ENCODE results near the gene DENND5B.

DENND5B gene

DNA sequence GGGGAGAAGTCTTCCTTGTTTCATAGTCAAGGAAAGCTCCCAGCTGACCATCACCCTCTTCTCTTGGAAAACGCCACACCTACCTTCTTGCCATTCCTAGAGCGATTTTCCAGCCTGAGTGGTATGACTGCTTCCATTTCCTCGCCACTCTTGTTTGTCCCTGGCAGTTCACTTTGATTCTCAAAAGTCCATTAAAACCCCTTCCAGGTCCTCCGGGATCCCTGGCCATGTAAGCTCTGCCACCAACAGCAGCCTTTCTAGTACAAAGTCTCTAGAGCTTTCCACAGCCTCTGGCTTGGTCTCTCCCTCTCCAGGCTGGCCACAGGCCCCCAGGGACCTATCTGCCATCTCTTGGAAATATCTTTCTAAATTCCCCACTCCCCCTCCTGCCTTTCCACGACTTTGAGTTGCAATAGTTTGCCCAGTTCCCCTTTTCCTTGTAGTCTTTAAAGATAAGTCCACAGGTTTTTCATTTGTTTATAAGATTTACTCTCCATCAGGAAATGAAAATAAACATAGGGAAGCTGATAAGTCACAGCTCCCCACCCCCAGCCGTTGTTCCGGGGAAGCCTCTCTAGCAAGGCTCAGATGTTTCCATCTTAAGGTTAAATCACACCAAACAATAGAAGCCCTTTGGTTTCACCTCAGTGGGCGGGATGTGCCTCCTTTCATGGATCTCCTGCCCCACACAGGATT lies 222.1 kb downstream of the DENND5B start:
- DNase-seq = no peak

DNA sequence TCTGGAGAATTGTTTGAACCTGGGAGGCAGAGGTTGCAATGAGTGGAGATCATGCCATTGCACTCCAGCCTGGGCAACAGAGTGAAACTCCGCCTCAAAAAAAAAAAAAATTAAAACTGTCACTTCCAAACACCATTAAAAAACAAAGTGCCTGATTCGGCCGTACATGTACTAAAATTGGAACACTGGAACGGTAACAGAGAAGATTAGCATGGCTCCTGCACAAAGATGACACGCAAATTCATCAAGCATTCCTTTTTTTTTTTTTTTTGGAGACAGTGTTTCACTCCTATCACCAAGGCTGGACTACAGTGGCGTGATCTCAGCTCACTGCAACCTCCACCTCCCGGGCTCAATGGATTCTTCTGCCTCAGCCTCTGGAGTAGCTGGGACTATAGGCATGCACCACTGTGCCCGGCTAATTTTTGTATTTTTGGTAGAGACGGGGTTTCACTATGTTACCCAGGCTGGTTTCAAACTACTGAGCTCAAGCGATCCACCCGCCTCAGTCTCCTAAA lies 224.8 kb downstream of the DENND5B start:
- DNase-seq = no peak

DNA sequence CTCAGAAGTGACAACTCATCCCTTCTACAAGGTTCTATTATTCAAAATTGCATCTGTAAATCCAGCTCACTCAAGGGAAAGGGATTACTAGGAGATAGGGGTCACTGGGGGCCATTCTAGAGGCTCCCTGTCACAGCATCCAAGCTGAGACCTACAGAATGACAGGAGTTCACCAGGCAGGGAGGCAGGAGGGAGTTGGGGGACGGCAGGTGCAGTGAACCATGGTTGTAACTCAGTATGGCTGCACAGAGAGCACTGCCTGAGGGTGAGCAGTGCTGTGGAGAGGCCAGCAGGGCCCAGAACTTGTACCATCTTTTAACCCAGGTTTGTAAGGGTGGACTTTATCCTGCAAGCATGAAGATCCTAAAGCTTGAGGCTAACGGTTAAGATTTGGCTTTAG lies 227.1 kb downstream of the DENND5B start:
- DNase-seq = no peak

DNA sequence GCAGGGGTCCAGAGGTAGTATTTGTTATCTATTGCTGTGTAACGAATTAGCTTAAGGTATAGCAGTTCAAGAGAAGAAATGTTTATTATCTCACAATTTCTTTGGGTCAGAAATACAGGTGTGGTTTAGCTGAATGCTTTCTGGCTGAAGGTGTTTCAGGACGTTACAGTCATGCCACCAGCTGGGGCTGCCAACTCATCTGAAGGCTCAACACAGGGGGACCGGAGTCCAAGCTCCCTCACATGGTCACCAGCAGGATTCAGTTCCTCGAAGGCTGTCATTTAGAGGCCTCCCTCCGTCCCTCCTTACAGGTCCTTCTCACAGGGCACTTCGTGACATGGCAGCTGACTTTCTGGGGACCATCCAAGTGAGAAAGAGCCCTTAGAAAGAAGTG lies 227.5 kb downstream of the DENND5B start:
- DNase-seq = no peak

DNA sequence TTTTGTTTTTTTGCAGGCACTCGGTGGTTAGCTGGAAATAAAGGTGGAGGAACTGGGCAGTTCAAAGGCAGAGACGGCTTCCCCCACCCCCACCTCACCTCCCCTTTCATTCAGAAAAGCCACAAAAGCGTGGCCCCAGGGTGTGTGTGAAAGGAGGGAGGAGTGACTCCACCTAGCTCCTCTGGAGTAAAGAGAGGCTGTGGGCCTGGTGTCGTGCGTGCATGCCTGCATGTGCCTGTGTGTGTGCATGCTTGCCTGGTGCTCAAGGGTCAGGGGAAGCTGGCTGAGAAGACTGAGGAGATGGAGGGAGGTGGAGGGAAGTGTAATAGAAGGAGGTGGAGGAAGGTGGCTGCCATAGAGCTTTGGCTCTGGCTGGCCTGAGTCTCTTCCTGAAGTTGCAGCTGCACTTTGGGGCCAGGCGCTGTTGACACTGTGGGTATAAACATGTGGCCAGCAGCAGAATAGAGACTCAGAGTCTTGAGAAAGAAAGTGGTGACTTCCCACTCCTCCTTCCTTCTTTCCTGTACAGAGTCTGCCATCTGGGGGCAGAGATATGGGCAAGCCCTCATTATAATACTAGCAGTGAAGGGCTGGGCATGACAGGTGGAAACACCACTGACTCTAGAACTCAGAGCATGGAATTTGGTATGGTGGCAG lies 228.0 kb downstream of the DENND5B start:
- DNase-seq = peak; percentile 45

DNA sequence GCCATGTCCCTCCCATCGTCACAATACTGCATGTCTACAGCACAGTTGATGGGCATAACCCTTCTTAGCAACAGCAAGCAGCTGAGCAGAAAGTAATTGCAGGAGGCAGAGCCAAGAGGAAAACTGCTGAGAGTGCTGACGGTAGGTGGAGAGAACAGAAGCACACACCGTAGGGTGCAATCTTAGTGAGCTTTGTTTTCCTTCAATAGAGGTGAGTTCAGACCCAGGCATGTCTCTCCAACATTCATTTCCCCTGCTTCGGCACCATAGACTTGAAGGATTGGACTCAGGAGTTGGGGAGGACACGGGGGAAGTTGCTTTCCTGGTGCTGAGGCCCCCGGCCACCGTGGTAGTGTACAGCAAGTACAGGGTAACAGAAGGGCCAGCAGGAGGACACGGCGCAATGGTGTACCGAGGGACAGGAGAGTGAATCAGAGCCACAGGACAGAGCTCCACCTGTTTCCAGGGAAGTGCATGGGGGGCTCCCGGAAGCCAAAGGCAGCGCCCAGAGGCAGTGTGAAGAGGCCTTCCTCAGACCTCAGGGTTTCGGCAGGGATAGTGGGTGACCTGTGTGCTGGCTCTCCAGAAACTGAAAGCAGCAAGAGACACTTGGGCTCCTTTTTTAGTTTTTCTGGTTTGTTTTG lies 228.7 kb downstream of the DENND5B start:
- peak; percentile 62 for DNase-seq

DNA sequence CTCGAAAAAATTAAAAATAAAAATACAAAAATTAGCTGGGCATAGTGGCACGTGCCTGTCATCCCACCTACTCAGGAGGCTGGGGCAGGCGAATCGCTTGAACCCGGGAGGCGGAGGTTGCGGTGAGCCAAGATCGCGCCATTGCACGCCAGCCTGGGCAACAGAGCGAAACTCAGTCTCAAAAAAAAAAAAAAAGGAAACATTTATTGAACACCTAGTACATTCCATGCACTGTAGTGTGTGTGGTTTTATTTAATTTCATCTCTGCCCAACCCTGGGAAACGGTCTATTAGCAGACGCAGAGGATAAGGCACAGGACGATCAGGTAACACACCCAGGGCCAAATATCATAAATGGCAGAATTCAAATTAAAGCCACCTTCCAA lies 229.2 kb downstream of the DENND5B start:
- DNase-seq = no peak

DNA sequence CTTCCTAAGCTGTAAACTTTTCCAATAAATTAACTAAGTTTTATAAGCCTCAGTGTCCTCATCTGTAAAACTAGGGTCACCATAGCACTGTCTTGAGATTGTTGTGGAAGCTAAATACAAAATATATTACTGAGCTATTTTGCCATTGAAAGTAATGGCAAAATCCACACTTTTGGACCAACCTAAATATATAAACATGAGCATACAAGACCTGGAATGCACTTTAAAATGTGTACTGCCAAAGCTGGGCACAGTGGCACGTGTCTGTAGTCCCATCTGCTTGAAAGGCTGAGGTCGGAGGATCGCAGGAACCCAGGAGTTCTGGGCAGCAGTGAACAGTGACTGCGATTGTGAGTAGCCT lies 235.2 kb downstream of the DENND5B start:
- DNase-seq = no peak

DNA sequence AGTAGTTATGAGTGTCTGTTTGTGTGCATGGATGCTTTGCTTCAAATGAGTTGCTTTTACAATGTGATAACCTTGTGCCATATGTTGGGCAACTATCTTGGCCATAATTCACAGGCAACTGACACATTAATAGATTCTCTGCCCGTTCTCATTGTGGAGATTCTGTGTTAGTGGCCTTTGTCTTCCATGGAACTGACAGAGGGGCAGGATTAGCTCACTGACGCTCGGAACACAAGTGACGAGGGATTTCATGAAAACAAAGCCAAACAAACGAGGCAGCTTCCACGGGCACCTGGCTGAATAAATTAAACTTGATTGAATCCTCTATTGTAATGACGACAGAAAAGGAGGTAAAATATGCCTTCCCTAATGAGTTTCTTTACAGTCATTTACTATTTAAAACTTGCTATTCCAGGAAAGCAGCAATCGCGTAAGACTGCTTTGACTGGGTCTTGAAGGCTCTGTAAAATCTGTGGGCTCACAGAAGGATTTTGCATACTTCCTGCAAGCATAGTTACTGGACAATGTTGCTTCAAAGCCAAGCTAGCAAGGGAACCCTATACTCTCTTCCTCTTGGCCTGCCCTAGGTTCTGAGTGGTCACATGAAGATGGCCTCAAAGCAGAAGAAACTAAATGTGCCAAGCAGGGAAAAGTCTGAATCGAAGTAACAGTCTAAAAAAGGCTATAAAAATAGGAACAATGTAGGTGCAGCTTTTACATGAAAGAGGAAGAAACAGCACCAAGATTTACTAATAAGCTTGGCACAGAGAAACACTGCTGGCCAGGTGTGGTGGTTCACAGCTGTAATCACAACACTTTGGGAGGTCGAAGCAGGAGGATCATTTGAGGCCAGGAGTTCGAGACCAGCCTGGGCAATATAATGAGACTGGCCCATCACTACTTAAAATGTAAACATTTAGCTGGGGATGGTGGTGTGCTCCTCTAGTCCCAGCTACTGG lies 236.9 kb downstream of the DENND5B start:
- DNase-seq = peak; percentile 93

DNA sequence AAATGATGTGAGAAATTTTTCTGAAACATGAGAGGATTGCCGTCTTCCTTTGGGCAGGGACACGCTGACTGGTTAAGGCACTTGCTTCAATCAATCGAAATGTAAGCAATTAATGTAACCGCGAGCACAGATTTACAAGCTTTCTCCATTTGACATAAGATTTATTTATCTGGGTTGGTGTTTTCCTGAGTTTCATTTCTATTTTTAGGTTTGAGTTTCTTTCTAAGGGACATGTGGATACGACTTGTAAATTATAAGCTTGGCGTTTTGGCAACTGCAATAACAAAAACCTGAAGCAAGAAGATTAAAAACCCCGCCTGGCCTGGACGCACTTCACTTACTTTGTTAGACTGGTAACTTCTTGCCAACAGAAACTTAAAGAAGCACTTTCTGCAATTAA lies 244.7 kb downstream of the DENND5B start:
- no peak for DNase-seq

DNA sequence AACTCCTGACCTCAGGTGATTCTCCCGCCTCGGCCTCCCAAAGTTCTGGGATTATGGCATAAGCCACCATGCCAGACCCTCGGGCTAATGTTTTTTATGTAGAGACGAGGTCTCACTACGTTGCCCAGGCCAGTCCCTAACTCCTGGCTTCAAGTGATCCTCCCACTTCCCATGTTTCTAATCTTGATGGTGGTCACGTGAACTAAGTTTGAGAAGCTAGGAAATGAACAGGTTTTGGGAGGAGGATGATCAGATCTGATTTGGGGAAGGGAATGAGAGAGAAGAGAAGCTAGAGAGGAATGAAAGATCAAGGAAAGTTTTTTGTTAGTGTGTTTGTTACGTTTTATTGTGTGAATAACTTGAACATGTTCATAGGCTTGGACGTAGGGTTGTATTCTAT lies 247.8 kb downstream of the DENND5B start:
- DNase-seq = no peak

DNA sequence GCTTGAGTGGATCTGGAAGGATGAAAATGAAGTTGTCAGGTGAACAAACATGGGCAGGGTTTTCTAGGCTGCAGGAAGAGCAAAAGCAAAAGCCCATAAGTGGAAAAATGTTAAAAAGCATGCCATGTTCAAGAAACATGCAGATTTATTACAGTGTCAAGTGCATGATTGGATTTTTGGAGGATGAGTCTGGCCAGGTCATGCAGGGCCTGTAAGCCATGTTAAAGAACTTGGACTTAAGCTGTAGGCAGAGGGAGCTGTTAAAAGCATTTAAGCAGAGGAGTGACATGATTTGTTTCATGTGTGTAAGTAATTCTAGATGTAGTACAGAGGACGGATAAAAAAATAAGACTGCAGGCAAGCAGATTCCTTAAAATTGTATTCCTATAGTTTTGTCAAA lies 248.7 kb downstream of the DENND5B start:
- no peak for DNase-seq

DNA sequence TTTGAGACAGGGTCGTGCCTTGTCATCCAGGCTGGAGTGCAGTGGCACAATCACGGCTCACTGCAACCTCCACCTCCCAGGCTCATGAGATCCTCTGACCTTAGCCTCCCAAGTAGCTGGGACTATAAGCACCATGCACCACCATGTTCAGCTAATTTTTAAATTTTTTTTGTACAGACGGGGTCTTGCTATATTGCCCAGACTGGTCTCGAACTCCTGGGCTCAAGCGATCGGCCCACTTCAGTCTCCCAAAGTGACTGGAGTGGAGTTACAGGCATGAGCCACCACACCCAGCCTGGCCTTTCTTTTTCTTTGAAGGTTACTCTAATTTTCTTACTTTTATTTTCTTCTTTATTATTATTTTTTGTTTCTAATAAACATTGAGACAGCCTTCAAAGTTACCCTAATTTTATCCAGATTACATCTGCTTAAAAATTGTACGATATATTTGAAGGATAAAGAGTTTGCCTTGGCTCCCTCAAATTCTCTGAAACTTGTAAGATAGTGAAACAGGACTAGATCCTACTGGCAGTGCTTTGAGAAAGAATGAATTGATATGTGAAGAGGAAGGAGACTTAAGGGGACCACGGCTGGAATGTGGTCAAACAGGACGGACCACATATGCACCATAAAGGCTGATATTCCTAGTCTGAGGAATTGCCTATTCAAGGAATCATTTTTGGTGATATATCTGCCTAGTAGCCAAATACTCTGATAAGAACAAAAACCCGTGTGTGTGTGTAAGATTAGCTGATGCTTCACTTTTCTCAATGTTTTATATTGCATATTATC lies 250.9 kb downstream of the DENND5B start:
- no peak for DNase-seq

DNA sequence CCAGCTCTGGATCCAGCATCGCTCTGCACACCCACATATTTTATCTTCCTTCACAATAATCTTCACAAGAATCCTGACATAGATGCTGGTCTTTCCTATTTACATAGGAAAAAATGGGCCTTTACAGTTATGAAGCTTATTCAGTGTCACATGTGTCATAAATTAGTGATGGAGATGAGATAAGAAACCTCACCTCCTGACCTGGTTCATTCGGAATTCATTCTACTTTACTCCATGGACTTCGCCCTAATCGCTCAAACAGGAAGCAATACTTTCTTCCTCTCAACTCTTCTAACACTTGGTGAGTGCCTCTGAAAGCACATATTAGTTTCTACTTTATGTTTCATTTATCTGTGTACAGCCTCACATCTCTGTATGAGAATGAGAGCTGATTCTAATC lies 253.0 kb downstream of the DENND5B start:
- no peak for DNase-seq
